Measurements from ENCODE around the gene CCDC97.

Gene CCDC97

DNA sequence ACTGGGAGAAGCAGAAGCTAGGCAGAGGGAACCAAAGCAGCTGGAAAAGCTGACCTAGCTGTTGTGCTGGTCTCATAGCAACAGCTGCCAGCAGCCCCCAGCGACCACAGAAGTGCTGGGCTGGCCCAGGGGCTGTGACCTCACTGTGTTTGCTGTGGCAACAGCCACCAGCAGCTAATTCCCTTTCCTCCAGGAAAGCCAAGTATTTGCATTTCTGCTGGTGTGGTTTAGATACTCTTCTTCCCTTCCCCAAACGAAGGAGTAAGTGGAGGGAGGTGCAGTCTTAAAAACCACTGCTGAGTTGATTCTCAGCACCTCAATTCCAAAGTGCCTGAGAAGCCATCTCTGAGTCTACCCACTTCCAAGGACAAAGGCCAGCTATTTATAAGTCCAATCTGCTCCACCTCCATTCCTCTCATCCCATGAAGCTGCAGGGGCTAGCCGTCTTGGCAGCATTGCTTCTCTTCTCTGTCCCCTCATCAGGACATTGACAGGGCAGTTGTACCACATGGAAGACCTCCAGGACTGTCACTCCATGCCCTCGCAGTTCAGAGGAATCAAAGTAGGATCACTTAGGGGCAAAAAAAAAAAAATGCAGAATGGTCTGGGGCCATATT is 11.5 kb upstream of the CCDC97 start:
- no peak for DNase-seq

DNA sequence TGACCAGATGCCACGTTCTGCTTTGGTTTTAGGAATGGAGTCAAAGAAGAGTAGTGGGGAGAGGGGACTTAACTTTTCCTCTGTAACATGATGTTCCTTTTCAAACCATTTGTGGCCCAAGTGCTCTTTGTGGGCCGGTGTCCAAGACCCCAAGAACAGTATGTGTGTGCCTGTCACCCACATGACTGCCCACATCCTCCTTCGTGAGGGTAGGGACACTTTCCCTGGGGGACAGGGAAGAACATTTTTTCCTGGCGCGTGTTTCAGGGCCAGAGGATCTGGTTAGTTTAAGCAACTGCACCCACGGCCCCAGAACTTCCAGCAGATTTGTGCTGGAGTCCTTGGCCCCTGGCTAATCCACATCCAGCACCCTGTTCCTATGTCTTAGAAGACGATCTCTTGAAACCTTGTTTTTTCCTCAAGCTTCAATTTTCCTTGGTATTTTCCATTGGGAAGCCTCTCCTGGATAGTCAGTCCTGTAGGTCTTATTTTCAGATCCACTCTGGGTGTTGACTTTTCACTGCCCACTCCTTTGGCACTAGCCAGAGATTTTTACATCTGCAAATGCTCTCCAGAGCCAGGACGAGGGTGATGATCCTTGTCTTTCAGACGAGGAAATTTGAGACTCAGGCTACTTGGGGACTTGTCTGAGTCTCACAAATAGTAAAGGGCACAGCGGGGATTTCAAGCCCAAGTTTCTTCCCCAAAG is 10.8 kb upstream of the CCDC97 start:
- DNase-seq = no peak

DNA sequence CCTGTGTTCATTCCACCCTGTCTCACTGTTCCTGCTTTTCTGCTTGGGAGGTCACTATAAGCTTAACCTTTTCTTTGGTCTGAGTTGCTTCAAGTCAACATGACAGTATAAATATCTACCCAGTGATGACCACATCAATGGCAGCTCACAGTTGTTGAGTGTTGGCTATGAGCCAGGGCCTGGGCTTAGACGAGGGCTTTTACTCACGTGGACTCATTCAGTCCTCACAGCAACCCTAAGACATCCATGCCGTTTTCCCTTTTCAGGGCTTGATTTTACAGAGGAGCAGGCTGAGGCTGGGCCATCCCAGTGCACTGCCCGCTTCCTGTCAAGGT is 10.2 kb upstream of the CCDC97 start:
- no peak for DNase-seq

DNA sequence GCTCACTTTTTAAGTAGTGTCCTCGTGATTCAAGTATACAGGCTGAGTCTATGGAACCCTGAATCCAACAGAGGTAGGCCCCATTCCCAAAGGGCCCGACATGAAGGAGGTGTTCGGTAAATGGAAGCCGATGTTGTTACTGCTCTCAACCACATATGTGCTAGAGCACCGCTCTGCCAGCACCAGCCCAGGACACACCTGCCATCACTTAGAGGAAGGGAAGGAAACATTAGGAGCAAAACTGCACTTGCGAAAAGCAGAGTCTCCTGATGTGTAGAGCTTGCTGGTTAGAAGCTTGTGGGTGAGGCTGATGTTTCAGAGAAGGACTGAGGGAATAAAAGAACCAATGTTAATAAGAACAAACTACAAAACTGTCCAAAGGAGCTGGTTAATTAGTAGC is 9.4 kb upstream of the CCDC97 start:
- DNase-seq = no peak

DNA sequence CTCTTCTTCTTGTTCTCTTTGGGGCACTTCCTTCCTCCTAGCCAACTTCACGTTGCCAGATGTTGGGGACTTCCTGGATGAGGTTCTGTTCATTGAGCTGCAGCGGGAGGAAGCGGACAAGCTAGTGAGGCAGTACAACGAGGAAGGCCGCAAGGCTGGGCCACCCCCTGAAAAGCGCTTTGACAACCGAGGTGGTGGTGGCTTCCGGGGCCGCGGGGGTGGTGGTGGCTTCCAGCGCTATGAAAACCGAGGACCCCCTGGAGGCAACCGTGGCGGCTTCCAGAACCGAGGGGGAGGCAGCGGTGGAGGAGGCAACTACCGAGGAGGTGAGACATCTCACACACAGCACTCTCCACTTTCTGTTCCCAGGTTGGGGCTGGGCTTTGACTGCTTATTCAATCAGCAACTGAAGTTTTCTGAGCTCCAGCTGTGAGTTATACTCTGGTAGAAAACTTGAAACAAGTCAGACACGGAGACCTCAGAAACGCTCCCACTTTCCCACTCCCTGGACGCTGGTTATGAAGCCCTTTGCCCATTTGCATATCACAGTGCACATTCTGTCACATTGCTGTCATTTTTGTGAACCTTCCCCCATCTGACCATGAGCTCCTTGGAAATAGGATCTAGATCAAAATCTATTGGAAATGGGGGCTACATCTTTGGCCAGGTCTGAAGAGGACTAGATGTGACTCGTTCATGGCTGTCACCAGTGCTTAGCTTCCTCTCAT is 7.2 kb upstream of the CCDC97 start:
- DNase-seq = peak; percentile 87

DNA sequence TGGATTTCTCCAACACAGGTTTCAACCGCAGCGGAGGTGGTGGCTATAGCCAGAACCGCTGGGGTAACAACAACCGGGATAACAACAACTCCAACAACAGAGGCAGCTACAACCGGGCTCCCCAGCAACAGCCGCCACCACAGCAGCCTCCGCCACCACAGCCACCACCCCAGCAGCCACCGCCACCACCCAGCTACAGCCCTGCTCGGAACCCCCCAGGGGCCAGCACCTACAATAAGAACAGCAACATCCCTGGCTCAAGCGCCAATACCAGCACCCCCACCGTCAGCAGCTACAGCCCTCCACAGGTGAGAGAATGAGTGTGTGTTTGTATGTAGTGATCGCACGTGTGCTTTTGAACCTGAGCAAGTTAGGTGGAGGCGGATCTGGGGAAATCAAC is 6.0 kb upstream of the CCDC97 start:
- DNase-seq = no peak

DNA sequence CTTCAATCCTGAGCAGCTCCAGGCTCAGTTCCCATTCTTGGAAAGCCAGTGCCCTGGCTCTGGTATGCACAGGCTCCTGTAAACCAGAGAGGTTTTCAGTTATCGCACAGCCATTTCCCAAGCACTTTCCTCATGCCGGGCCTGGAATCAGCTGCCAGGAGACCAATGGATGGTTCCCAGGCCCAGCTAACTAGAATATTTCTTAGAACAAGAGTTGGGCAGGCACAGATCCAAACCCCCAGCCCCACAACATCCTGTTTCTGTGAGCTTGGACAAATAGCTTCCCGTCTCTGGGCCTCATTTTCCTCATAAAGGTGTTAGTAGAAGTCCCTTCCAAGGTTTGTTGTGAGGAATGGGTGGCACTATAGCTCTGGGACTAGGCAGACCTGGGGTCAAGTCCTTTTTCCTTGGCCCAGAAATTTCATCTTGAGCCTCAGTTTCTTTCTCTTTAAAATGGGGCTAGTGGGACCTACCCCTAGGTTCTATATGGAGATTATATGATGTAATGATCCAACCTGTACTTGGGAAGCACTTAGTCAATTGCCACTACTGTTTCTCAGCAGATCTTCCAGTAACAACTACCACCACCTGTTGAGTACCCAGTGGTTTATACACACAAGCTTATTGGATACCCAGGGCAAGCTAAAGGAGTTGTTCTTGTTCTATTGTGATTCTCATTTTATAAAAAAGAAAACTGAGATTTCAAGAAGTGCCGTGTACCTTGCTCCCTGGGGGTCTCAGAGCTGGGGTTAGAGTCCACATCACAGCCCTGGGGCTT is 5.1 kb upstream of the CCDC97 start:
- no peak for DNase-seq

DNA sequence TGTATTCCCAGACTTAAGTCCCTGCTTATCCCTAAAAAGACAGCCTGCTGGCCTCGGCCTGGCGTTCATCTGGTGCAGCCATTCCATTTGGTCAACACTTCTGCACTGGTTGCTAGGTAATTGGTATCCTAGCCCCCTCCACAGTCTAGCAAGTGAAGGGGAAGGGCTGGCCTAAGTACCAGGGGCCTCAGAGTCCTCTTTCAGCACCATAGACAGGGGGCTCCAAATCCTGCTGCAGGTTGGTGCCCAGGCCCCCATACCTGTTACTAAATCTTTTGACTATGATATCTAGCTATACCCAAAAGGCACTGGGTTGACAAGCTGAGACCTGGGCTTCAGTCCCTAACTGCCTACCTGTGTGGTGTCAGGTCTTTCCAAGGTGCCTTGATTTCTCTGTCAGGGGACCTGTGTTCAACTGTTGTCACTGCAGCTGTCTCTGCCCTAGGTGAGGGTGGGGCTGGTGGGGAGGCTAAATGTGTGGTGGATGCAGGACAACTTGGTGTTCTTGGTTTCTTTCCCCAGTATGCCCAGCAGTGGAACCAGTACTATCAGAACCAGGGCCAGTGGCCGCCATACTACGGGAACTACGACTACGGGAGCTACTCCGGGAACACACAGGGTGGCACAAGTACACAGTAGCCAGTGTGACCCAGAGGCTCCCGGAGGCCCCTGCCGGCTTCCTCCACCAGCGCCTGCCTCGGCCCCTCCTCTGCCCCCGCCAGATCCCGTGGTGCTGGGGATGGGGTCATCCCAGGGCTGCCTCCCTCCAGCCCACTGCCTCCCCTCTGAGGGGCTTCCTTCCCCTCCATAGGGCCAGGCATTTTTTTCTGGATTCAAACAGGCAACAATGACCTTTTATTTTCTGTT is 3.8 kb upstream of the CCDC97 start:
- DNase-seq = no peak

DNA sequence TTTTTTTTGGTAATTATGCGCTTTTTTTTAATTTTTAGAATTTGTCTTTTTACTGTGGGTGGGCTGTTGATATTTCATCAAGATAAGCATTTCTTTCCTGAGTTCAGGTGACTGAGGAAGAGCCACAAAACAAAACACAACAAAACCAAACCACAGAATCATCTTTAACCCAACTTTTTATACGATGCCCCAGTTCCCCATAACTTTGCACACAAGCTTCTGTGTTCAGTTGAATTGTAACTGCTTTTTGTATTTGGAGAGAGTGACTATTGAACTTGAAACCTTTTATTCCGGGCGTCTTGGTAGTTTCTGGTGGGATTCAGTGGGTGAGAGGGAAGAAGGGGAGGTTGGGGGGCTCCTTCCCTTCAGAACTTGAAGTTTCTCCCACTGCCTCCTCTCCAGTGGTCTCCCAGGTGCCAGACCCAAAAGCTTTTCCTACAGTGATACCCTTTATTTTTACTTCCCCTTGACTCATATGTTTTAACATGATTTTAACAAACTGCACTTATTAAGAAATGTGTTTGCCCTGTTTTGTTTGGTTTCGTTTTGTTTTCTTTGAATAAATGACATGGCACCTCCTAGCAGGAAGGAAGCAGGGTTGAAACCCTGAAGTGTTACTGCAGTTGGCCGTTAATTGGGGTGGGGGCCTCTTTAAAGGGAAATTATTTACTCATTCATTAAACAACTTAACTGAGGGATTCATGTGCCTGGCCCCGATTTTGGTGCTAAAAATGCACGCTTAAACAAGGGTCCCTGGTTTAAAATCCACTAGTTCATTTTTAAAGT is 2.7 kb upstream of the CCDC97 start:
- no peak for DNase-seq

DNA sequence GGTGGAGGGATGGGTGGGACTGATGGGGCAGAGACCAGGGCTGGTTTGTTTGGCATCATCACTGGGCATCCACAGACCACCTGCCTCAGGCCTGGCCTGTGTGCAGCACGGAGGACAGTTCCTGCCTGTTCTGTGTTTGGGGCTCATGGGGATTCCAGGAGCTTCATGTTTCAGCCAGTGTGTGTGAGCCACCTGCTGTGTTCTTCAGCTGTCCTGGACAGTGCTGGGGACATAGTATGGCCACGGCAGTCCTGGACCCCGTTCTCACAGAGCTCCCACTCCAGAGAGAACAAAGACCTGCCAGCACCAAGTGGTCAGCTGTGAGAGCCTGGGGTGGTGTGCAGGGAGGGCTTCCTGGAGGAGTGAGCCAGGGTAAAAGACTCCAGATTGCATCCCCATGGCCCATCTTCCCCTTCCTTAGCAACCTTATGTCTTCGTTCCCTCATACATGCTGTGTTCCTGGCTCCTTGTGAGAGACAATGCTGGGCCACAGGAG is 2.0 kb upstream of the CCDC97 start:
- DNase-seq = no peak

DNA sequence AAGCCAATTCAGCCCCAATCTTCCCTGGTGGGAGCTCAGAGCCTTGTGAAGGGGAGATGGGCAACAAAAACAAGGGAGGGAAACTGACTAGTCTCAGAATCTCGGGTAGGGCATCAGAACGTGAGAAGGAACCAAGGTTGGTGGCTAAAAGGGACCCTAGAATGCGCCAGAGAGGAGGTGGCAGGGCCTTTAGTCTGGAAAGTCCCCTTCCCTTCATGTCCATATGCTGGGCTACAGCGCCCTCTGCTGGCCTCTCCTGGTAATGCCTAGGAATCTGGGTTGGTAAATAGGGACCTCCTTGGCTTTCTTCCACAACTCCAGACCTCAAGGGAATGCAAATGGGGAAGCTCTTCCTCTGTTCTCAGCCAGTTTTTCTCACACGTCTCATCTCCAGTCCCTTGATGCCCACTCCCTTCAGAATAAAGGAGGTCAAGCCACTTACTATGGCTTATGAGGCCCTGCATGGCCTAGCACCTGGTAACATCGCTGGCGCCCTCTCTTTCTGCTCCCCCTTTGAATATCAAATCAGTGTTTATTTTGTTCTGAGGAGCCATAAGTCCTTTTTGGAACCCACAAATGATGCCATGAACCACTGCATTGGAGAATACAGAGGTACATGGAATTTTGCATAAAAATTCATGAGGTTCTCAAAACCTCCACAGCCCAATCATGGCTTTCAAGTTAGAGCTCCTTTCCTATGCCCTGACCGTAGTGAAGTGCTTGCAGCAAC is 1.4 kb upstream of the CCDC97 start:
- peak; percentile 100 for DNase-seq

DNA sequence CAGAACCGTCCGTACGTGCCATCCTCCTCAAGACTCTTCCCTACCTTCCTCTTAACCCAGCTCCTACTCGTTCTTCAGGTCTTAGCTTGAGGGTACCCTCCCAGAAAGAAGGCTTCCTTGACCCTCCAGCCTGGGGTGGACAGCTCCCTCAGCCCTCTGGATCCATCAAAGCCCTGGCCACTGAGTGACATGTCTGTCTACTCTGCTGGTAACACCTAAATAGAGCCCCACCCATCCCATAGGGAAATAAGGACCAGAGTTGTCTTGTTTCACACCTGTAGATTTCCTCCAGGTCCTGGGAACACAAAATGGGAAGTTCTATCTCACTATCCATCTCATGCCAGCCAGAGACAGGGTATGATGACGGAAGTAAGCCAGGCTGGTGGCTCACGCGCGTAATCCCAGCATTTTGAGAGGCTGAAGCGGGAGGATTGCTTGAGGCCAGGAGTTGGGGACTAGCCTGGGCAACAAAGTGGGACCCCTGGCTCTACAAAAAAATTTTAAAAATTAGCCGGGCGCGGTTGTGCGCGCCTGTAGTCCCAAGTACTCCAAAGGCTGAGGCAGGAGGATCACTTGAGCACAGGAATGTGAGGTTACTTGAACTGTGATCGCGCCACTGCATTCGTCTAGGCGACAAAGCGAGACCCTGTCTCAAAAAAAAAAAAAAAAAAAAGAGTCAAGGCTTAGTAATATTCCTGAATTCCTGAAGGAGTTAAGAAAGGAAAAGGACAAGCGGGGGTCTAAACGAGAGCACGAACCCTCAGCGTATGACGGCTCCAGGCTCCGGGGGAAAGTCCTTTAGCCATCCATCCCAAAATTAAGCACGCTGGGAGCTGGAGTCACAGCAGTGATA is 566 bp upstream of the CCDC97 start:
- peak; percentile 69 for DNase-seq

DNA sequence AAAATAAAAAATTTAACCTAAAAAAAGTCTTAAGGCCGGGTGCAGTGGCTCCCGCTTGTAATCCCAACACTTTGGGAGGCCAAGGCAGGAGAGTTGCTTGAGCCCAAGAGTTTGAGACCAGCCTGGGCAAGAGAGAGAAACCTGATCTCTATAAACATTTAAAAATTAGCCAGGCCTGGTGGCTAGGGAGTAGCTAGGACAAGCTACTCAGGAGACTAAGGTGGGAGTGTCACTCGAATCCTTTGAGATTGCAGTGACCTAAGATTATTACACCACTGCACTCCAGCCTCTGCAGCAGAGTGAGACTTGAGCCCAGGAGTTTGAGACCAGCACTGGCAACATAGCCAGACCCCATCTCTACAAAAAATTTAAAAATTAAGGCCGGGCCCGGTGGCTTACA is 1.1 kb downstream of the CCDC97 start:
- DNase-seq = no peak

DNA sequence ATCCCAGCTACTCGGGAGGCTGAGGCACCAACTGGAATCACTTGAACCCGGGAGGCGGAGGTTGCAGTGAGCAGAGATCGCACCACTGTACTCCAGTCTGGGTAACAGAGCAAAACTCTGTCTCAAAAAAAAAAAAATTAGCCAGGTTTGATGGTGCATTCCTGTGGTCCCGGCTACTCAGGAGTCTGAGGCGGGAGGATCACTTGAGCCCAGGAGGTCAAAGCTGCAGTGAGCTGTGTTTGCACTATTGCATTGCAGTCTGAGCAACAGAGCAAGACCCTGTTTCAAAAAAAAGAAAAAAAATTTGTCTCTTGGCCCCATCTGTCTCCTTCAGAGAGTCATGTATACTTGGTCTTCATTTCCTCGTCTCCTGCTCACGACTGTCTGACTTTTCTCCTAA is 1.6 kb downstream of the CCDC97 start:
- no peak for DNase-seq

DNA sequence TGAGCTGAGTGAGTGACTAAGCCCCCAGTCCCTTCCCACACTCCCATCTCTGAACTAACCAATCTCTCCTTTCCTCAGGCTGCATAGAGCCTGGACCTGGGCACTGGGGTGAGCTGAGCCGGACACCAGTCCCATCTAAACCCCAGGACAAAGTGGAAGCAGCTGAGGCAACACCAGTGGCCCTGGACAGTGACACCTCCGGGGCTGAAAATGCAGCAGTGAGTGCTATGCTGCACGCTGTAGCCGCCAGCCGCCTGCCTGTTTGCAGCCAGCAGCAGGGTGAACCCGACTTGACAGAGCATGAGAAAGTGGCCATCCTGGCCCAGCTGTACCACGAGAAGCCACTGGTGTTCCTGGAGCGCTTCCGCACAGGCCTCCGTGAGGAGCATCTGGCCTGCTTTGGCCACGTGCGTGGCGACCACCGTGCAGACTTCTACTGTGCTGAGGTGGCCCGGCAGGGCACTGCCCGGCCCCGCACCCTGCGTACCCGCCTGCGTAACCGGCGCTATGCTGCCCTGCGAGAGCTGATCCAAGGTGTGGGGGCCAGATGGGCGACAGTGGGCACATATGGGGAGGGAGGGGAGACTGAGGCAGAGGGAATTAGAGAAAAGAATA is 6.4 kb downstream of the CCDC97 start:
- DNase-seq = no peak

DNA sequence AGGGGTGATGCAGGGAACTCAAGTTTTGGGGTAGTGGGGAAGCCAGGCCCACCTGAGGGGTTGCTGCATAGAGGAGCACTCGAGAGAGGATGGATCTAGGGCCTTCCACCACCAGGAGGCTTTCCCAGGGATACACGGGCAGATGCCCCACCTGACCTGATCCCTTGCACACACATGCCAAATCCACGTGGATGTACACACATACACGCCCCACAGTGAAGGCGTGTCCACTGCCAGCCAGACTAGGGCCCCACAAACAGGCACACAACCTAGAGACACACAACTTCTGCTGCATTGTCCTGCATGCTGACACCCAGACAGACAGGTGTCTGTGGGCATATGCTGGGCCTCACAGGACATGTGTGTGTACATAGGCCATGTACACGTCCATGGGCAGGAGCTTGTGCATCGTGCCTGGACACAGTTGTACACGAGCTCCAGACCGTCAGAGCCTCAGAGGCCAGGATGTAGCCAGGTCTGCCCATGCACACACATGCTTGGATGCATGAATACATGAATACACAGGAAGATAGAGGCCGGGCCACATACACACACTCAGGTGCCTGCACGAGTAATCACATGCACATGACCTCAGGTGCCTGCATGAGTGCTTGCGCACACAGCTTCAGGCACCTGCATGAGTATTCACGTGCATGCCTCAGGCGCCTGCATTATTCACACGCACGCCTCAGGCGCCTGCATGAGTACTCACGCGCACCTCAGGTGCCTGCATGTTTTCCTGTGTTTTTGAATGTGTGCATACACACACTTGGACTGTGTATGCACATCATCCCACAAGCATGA is 8.9 kb downstream of the CCDC97 start:
- DNase-seq = no peak

DNA sequence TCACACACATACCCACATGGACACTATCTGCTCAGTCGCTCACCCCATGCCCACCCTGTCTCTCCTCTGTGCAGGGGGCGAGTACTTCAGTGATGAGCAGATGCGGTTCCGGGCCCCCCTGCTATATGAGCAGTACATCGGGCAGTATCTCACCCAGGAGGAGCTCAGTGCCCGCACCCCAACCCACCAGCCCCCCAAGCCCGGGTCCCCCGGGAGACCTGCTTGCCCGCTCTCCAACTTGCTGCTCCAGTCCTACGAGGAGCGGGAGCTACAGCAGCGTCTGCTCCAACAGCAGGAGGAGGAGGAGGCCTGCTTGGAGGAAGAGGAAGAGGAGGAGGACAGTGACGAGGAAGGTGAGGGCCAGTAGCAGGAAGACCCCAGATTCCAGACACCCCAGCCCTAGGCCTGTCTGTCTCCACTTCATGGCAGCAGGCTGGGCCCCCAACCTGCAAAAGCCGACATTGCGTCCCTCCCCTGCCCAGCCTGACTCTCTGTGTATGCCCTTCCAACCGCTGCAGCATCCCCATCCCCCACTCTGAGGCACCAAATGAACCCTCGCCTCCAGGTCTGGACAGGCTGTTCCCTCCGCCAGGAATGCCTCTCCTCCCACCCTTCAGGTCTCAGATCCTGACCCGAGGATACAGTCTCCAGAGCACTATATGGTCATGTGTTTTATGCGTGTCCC is 9.7 kb downstream of the CCDC97 start:
- DNase-seq = no peak

DNA sequence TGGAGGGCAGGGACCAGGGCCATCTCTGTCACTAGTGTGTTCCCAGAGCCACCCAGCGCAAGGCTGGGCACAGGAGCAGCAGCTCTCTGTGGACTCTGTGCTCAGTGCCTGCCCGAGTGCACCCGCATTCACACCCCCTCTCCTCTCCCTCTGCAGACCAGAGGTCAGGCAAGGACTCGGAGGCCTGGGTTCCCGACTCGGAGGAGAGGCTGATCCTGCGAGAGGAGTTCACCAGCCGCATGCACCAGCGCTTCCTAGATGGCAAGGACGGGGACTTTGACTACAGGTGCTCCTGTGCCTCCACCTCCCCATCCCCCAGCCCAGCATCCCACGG is 10.2 kb downstream of the CCDC97 start:
- DNase-seq = no peak
